Measurements from ENCODE around the gene TREML1. TPM values are rescaled to one million over a fixed set of nuclear protein-coding genes. Genes with fewer than 3 reads are reported as not detected.

TREML1 gene
- total RNA-seq (2021; fragmentation: NEBNext Ultra II Directional; extraction: Animal tissue kit (Norgen Biotek cat#: 25700)) (not detected in 2 replicates), polyA plus RNA-seq (2011; rRNA removed) (0.08 and 0.30 TPM in 2 replicates), polyA minus RNA-seq (2011; rRNA and poly(A)+ RNA removed) (not detected in 2 replicates)
- polyA plus RNA-seq (2011; cell fraction: cytosol; rRNA removed) = 0.16 TPM
- polyA plus RNA-seq (2011; cell fraction: nucleus; rRNA removed) = not detected
- polyA plus RNA-seq (2012, experiment 1 of 2) = 0.16 TPM in 1 of 4 replicates, not detected in the others
- polyA plus RNA-seq (2012, experiment 2 of 2) = not detected
- not detected for polyA plus RNA-seq (2013, experiment 1 of 2)
- 0.31 TPM for polyA plus RNA-seq (2013, experiment 2 of 2)
- not detected for polyA minus RNA-seq (2011; cell fraction: cytosol; rRNA and poly(A)+ RNA removed)
- not detected for polyA minus RNA-seq (2011; cell fraction: nucleus; rRNA and poly(A)+ RNA removed)
- long read RNA-seq, experiment 1 = 0 reads
- long read RNA-seq, experiment 2, partial matches to known transcripts = 0 of 1 reads
- long read RNA-seq, experiment 2, other reads (novel, unspliced or antisense) = 1 of 1 reads

DNA sequence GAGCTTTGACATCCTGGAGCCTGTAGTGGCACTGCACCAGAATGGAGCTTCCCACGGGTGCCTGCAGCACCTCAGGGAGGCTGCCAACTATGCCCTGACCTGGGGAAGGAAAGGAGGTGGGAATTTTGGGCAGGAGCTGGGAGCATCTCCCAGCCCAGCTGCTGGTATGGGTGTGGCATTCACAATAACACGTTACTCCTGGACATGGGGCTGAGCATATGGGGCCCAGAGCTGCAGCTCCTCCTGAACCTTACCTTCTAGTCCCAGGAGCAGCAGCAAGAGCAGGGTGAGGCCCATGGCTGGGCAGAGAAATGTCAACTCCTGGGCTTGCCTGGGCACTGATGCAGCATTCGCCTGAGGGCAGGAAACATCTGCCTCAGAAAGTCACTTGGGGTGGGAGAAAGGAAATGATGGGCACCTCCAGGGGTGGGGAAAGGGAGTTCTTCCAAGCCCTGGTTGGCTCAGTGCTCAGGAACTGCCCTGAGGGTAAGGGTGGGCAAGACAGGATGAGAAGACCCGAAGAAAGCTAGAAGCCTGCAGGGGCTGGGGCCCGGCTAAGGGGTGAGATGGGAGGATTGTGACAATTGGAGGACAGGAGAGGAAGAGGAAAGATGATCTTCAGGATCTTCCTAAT lies at the start of gene TREML1:
Gene TREML1 (minus strand): TSS at position 356 of the 634 bp plus-strand sequence. CDS start 59 bp downstream, at position 297.
- no peaks in the 10 kb centered on the region for H3K79me1 ChIP-seq (ENCODE audit: low read depth, low read length)
- no peak within 1 kb of the TSS for H3K56ac ChIP-seq (replicated peaks; ENCODE audit: insufficient read length, low read depth, low read length)
- no peak for DNase-seq (ENCODE audit: low read depth in 1 of 2, low spot score in 2 of 2)
- no peak within 1 kb of the TSS for H3K23ac ChIP-seq (ENCODE audit: insufficient read length)
- H3K23me2 ChIP-seq (ENCODE audit: low read depth, low read length) = 0 out of 2 replicates have a peak, but pooled peaks cover 3% of the 10 kb centered on the region
- no peak within 1 kb of the TSS for H2BK120ac ChIP-seq (replicated peaks; ENCODE audit: low read depth, low read length)
- no peak within 1 kb of the TSS for H2AFZ ChIP-seq (ENCODE audit: low read length)
- H2AK5ac ChIP-seq (ENCODE audit: low read depth, low read length) = no peak within 1 kb of the TSS
- H3K9ac ChIP-seq (replicated peaks in 1 of 4; ENCODE audit: extremely low read depth in 1 of 4, low read depth in 3 of 4, low read length in 3 of 4) = no peak within 1 kb of the TSS
- ChIA-PET POLR2A (ENCODE audit: partially characterized antibody) (interaction anchor here (1.1 kb wide), 1 partner anchor 38 kb away, joined by 3 read pairs; no protein-coding TSS in a partner anchor), CTCF (ENCODE audit: partially characterized antibody) (interaction anchor here (0.6 to 1.5 kb wide), 7 partner anchors 11 to 1144 kb away, joined by 3 to 4 read pairs (median 4); no protein-coding TSS in a partner anchor)
- H3K36me3 ChIP-seq (ENCODE audit: control insufficient read depth in 2 of 4, insufficient read depth in 4 of 4, low read length in 3 of 4) = no peaks in the 10 kb centered on the region
- H3K79me2 ChIP-seq (ENCODE audit: control insufficient read depth in 1 of 2, insufficient read depth in 2 of 2, low read length in 2 of 2) = no peaks in the 10 kb centered on the region
- H3K27ac ChIP-seq (ENCODE audit: low read depth, low read length) = no peak within 1 kb of the TSS
- no peaks in the 10 kb centered on the region for H3K27me3 ChIP-seq (replicated peaks in 1 of 4; ENCODE audit: control insufficient read depth in 3 of 4, extremely low read depth in 1 of 4, insufficient read depth in 3 of 4, low read length in 3 of 4)
- H2BK12ac ChIP-seq (ENCODE audit: low read depth, low read length) = no peak within 1 kb of the TSS
- H4K8ac ChIP-seq (ENCODE audit: extremely low read depth, insufficient read depth, low read length) = no peak within 1 kb of the TSS
- H4K91ac ChIP-seq (replicated peaks; ENCODE audit: insufficient read length, low read length) = no peak within 1 kb of the TSS
- H3K18ac ChIP-seq (ENCODE audit: extremely low read depth, low read length) = no peak within 1 kb of the TSS; the same call in 1 of the 2 replicates
- H3K9me3 ChIP-seq (ENCODE audit: insufficient read depth in 2 of 2, low read depth in 1 of 2, low read length in 1 of 2) = no peaks in the 10 kb centered on the region
- H3K4me1 ChIP-seq (replicated peaks in 1 of 4; ENCODE audit: control insufficient read depth in 3 of 4, insufficient read depth in 4 of 4, low read length in 3 of 4) = peaks cover 0 to 6% (median 0%) of the 10 kb centered on the region in 4 experiments; a peak in 1 of 7 replicates
- H2BK5ac ChIP-seq (ENCODE audit: low read depth, low read length) = no peak within 1 kb of the TSS
- H3K14ac ChIP-seq (ENCODE audit: insufficient read length) = no peak within 1 kb of the TSS
- FAIRE-seq = no peak
- H2BK15ac ChIP-seq (ENCODE audit: low read length) = 0 out of 2 replicates have a peak within 1 kb of the TSS, but pooled peaks have one; percentile 8
- H4K20me1 ChIP-seq (replicated peaks in 1 of 2; ENCODE audit: control insufficient read depth in 1 of 2, insufficient read depth in 2 of 2, low read length in 2 of 2) = no peaks in the 10 kb centered on the region
- H3K4me3 ChIP-seq (ENCODE audit: extremely low read depth in 1 of 4, insufficient read depth in 2 of 4, low read depth in 3 of 4, low read length in 4 of 4) = no peak within 1 kb of the TSS
- 87% methylated on average over 5 of the region's 5 CpGs; no CpG with 5 or more reads in 1 of the 2 experiments for WGBS, 2 experiments (ENCODE audit: extremely low coverage in 1 of 2, insufficient coverage in 1 of 2, insufficient read length in 1 of 2, insufficient replicate concordance in 2 of 2, low coverage in 1 of 2, low lambda C conversion rate in 2 of 2, missing lambda C conversion rate in 1 of 2)
- H3K4me2 ChIP-seq (ENCODE audit: insufficient read depth in 1 of 2, low read depth in 2 of 2, low read length in 2 of 2) = no peak within 1 kb of the TSS; a peak in 1 of 4 replicates
- no peak within 1 kb of the TSS for H4K5ac ChIP-seq (ENCODE audit: insufficient read length, low read depth, low read length)
- H3K4ac ChIP-seq (replicated peaks; ENCODE audit: insufficient read length, low read depth, low read length) = no peak within 1 kb of the TSS
- no peak within 1 kb of the TSS for H2BK20ac ChIP-seq (ENCODE audit: low read length)
- TF ChIP-seq TAF1 (IDR thresholded peaks at IDR 0.05; ENCODE audit: low read depth, low read length) (no peak), NANOG (IDR thresholded peaks at IDR 0.05; ENCODE audit: insufficient read depth, low read depth, low read length, poor library complexity, severe bottlenecking) (no peak), SAP30 (IDR thresholded peaks at IDR 0.05; ENCODE audit: insufficient read depth, insufficient replicate concordance, low read length) (no peak), BACH1 (IDR thresholded peaks at IDR 0.05; ENCODE audit: low read length) (no peak), YY1 (IDR thresholded peaks at IDR 0.05; ENCODE audit: low read depth, low read length) (no peak), RXRA (IDR thresholded peaks at IDR 0.05; ENCODE audit: insufficient read depth, low read depth, low read length) (no peak), USF2 (IDR thresholded peaks at IDR 0.05; ENCODE audit: low read length) (no peak), RBBP5 (IDR thresholded peaks at IDR 0.05; ENCODE audit: borderline replicate concordance, low read depth, low read length) (no peak)
- TF ChIP-seq, protein P1, sequence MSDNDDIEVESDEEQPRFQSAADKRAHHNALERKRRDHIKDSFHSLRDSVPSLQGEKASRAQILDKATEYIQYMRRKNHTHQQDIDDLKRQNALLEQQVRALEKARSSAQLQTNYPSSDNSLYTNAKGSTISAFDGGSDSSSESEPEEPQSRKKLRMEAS (IDR thresholded peaks at IDR 0.05) = no peak
